HUES48 (cell line): ENCODE results near the gene FRMD4A.

ENCODE experiments used
- H3K27ac ChIP-seq: one replicate; pipeline ENCODE4 v1.7.0; 2013; ENCODE audit warnings: low read depth, low read length, inconsistent platforms
- H3K27me3 ChIP-seq: 2 replicates; pipeline ENCODE4 v1.6.1; 2013; ENCODE audit warnings: mild to moderate bottlenecking, low read length; ENCODE audit not compliant: control insufficient read depth, insufficient read depth
- H3K36me3 ChIP-seq: 2 replicates; pipeline ENCODE4 v1.6.1; 2013; ENCODE audit warnings: low read length; ENCODE audit not compliant: control insufficient read depth, insufficient read depth
- H3K4me1 ChIP-seq: 2 replicates; pipeline ENCODE4 v1.6.1; 2013; ENCODE audit warnings: mild to moderate bottlenecking, low read length; ENCODE audit not compliant: control insufficient read depth, insufficient read depth
- H3K4me3 ChIP-seq: 2 replicates; pipeline ENCODE4 v1.5.1; 2013; ENCODE audit warnings: mild to moderate bottlenecking, low read depth, low read length
- H3K9ac ChIP-seq: 2 replicates; pipeline ENCODE4 v1.6.1; 2013; ENCODE audit warnings: mild to moderate bottlenecking, low read depth, low read length, moderate library complexity
- H3K9me3 ChIP-seq: 2 replicates; pipeline ENCODE4 v1.6.1; 2013; ENCODE audit warnings: low read length; ENCODE audit not compliant: control insufficient read depth, insufficient read depth

FRMD4A gene

DNA sequence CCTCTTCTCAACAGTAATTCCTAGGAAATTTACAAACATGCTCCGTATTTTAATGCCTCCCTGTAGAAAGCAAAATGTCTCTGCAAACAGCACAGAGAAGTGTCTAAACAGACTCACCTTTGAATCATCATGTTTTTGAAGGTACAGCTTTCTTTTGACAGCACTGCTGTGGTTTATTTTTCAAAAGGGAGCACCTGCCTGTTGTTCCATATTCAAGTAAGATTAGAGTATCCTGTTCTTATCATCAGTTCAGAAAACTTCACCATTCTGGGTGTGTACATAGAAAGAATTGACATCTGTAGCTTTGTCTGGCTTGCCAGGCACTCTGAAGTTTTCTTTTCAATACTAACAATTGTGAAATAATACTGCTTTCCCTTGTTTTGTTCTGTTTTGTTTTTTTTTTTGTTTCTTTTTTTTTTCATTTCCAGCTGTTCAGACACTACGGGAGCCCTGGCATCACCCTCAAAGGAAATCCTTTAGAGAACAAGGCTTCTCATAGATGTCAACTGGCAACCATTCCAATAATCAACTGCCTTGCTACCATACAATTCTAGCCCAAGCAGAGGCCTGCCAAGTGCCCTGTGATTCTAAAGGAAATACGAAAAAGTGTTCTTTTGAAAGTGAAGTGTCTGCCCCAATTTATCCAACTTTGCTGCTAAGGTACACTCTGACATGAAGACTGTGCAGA lies 468.0 kb downstream of the FRMD4A start:
- H3K4me3 ChIP-seq: no peak overlapping the region
- H3K36me3 ChIP-seq: no peaks in the 10 kb centered on the region
- no peak overlapping the region for H3K9ac ChIP-seq
- H3K4me1 ChIP-seq: peaks cover 14% of the 10 kb centered on the region; the same call in 1 of the 2 replicates
- no peak overlapping the region for H3K27ac ChIP-seq
- H3K9me3 ChIP-seq: no peaks in the 10 kb centered on the region
- no peaks in the 10 kb centered on the region for H3K27me3 ChIP-seq

DNA sequence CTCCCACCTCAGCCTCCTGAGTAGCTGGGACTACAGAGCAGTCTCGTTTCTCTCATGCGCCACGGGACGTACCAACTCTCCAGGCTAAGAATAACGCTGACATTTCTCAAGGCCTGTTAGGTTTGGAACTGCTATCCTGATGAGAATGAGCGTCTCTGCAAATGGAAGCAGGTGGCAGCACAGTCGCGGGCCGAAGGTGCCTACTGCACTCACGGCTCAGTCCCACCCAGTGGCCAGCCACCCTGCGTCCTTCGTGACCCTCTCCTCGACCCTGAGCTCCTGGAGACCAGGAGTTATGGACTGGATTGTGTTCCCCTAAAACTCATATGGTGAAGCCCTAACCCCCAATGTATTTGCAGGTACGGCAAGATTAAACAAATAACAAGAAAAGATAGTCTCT lies 469.8 kb downstream of the FRMD4A start:
- Histone ChIP-seq H3K9ac (no peak overlapping the region), H3K36me3 (no peaks in the 10 kb centered on the region), H3K27me3 (no peaks in the 10 kb centered on the region), H3K9me3 (no peaks in the 10 kb centered on the region), H3K27ac (no peak overlapping the region), H3K4me3 (no peak overlapping the region), H3K4me1 (peaks cover 7% of the 10 kb centered on the region; the same call in 1 of the 2 replicates)

DNA sequence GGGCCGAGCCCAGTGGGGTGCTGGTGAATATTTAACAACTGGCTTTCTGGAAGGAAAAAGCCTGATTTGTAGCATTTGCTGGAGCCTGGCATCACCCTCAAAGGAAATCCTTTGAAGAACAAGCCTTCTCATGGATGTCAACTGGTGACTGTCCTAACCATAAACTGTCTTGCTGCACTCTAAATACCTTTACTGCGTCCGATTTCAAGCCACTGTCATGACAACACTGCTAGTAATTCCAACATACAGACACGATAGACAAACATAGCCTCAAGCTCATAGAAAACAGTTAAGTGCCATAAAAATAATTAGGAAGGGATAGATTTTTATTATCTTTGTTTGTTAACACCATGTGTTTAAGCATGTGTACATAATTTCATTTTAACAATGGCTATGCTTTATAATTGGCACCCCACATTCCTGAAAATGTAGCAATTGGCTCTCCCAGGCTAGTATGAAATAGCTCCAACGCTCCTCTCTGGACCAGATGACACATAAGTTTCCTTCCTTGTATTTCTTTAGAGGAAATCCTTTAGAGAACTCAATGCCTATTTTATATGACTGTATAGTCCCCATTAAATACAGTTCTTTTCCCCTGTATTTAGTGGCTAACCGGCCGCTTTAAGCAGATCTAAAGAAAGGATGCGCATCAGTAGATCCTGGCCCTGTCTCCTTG lies 470.6 kb downstream of the FRMD4A start:
- Histone ChIP-seq H3K4me1 (0 out of 2 replicates have a peak, but pooled peaks cover 4% of the 10 kb centered on the region), H3K27me3 (no peaks in the 10 kb centered on the region), H3K36me3 (no peaks in the 10 kb centered on the region), H3K9me3 (no peaks in the 10 kb centered on the region), H3K9ac (no peak overlapping the region), H3K4me3 (no peak overlapping the region), H3K27ac (no peak overlapping the region)

DNA sequence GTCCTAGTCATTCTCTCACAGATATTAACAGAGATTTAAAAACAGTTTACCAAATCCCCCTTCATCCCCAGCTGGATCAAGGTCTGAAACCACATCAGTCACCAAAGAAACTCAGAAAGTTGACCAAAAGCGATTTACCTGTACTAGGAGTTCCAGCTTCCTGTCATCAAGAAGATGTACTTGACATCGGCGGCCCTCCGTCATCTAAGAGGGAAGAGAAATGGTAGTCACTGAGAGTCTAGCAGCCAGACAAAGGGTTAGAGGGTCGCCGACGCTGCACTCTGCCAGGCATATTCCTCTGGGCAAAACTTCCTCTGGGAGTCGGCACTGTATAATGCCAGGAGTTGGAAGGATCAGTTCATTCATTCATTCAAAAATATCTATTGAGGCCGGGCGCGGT lies 472.0 kb downstream of the FRMD4A start:
- H3K9me3 ChIP-seq: no peaks in the 10 kb centered on the region
- 0 out of 2 replicates have a peak, but pooled peaks cover 4% of the 10 kb centered on the region for H3K4me1 ChIP-seq
- H3K4me3 ChIP-seq: no peak overlapping the region
- H3K9ac ChIP-seq: no peak overlapping the region
- no peak overlapping the region for H3K27ac ChIP-seq
- H3K36me3 ChIP-seq: no peaks in the 10 kb centered on the region
- H3K27me3 ChIP-seq: no peaks in the 10 kb centered on the region

DNA sequence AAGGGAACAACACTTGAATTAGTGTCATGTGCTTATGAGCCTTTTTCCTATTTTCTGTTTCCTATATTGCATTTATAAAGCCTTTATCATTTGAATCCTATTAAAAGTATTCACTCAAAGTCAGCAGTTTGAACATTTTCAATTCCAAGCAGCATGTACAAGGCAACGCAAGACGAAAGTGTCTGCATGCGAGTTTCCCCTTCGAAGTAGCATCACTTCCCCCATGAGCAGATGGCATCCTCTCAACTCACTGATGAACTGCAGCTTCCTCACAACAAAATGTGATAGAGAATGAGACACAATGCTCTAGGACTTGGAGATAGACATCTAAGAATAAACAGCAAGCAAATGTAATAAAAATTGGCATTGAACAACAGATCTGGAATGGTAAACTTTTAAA lies 473.3 kb downstream of the FRMD4A start:
- Histone ChIP-seq H3K27ac (no peak overlapping the region), H3K9me3 (no peaks in the 10 kb centered on the region), H3K4me1 (no peaks in the 10 kb centered on the region), H3K36me3 (no peaks in the 10 kb centered on the region), H3K4me3 (no peak overlapping the region), H3K9ac (no peak overlapping the region), H3K27me3 (no peaks in the 10 kb centered on the region)

DNA sequence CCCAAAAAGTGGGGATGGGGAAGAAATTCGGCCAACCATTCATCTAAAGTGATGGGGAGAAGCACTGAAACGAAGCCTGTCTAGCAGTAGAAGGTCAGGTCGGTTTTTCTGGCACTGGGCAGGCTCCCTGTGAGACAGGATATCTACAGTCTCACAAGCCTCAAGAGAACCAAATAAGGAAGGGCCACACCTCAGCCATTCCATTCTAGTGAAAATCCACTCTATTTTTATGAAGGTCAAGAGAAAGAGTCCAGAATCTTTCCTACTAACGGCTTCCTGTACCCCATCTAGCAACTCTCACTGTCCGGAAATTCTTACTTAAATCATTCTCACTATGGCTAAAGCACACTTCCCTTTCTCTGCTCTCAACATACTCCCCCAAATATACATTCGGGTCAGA lies 476.9 kb downstream of the FRMD4A start:
- H3K4me3 ChIP-seq: no peak overlapping the region
- H3K9ac ChIP-seq: no peak overlapping the region
- no peaks in the 10 kb centered on the region for H3K36me3 ChIP-seq
- no peaks in the 10 kb centered on the region for H3K27me3 ChIP-seq
- no peak overlapping the region for H3K27ac ChIP-seq
- H3K9me3 ChIP-seq: no peaks in the 10 kb centered on the region
- H3K4me1 ChIP-seq: 0 out of 2 replicates have a peak, but pooled peaks cover 3% of the 10 kb centered on the region

DNA sequence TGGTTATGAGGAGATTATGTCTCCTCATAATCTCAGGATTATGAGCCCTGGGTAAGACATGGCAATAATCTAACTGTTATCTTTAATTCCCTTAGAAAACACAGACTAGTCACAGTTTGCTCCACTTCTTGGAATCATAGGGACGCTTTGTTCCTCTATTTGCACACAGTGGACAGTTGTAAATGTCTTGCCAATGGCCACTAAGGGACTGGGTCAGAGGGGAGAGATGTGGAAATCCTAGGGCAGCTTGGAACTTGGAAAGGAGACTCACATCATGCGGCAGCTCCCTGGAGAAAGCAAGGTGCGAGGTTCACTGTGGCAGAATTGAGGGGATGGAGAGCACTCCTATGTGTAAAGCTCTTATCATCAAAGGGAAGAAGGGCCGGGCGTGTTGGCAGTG lies 477.9 kb downstream of the FRMD4A start:
- Histone ChIP-seq H3K27ac (no peak overlapping the region), H3K27me3 (no peaks in the 10 kb centered on the region), H3K9ac (no peak overlapping the region), H3K36me3 (no peaks in the 10 kb centered on the region), H3K4me3 (no peak overlapping the region), H3K4me1 (peaks cover 6% of the 10 kb centered on the region), H3K9me3 (no peaks in the 10 kb centered on the region)

DNA sequence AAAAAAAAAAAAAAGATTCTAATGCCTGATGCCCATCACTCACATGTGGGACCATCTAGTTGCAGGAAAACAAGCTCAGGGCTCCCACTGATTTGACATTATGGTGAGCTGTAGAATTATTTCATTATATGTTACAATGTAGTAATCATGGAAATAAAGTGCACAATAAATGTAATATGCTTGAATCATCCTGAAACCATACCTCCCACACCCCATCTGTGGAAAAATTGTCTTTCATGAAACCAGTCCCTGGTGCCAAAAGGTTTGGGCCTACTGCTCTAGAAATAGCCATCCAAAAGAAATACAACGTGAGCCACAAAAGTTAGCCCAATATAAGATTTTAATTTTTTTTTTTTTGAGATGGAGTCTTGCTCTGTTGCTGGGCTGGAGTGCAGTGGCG lies 478.8 kb downstream of the FRMD4A start:
- no peak overlapping the region for H3K27ac ChIP-seq
- no peak overlapping the region for H3K4me3 ChIP-seq
- no peaks in the 10 kb centered on the region for H3K27me3 ChIP-seq
- H3K9me3 ChIP-seq: no peaks in the 10 kb centered on the region
- no peaks in the 10 kb centered on the region for H3K36me3 ChIP-seq
- no peak overlapping the region for H3K9ac ChIP-seq
- H3K4me1 ChIP-seq: peaks cover 12% of the 10 kb centered on the region

DNA sequence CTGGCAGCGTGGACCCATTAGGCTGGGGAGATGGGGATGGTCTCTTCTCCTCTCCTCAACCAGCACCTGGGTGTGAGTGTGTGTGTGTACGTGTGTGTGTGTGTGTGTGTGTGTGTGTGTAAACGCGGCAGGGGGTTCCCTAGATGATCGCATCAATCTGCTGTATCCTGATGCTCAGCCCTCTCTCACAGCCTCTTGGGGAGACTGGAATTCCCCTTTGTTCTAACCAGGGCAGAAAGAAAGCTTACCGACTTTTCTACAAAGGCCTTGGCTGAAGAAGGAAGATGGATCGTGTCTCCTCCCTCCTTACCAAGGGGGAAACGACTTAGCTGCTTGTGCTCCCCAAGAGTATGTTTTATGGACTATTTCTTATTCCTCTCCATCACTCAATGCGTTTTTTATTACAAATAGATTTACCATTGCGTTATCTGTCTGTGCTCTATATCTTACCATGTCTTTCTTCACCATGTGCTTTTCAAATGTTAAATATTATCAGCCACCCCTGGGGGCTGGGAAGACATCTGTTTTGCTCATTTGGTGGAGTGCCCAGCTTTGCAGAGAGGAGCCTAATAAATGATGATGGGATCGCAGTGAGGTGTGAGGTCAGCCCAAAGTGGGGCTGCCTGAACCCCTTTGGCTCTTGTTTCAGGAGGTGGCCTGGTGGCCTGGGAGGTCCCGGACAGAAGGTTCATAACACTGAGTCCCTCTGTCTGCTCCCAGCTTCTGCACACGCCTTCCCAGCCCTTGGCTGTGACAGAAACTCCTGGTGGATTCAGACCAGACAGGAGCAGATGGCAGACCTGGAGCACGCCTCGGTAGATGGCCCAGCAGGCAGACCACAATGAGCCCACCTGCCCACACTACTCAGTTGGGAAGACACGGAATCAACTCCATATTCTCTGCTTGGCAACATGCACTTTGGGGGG lies 481.9 kb downstream of the FRMD4A start:
- no peaks in the 10 kb centered on the region for H3K36me3 ChIP-seq

DNA sequence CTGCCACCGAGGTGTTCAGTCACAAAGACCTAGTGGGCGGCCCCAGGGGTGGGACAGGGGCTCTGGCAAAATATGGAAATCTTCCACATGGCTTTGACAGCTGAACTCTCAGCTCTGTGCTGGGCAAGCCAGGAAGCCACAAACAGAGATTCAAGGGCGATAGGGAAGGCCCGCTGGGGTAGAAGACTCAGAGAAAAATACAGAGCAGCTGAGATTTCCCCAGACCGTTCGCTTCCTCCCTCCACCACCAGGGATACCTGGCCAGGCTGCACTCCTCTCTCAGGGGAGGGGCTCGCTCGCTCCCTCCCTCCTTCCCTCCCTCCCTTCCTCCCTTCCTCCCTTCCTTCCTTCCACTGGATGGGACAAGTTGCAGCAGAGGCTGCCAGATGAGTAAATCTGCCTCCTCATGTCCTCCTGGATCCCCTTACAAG lies 483.5 kb downstream of the FRMD4A start:
- no peak overlapping the region for H3K9ac ChIP-seq
- no peaks in the 10 kb centered on the region for H3K9me3 ChIP-seq
- no peaks in the 10 kb centered on the region for H3K27me3 ChIP-seq
- no peak overlapping the region for H3K4me3 ChIP-seq
- H3K27ac ChIP-seq: no peak overlapping the region
- peaks cover 12% of the 10 kb centered on the region for H3K4me1 ChIP-seq
- no peaks in the 10 kb centered on the region for H3K36me3 ChIP-seq

More for the DNA sequence above, 481.9 kb downstream of the FRMD4A start:
- no peak overlapping the region for H3K4me3 ChIP-seq
- H3K27me3 ChIP-seq: no peaks in the 10 kb centered on the region
- H3K9ac ChIP-seq: no peak overlapping the region; the same call in 1 of the 2 replicates
- H3K27ac ChIP-seq: no peak overlapping the region
- H3K4me1 ChIP-seq: peaks cover 12% of the 10 kb centered on the region
- H3K9me3 ChIP-seq: no peaks in the 10 kb centered on the region
